Choroid plexus epithelial cell (primary cell): ENCODE data around the gene SMTNL2.

ENCODE experiments used
- DNase-seq: peaks from one replicate; pipeline ENCODE4 v3.0.0-alpha.2; 2010; ENCODE audit warnings: low read depth
- H3K4me3 ChIP-seq: 2 replicates; pipeline ENCODE4 v1.5.1; 2011; ENCODE audit warnings: low read depth, mild to moderate bottlenecking, control low read depth, low read length, moderate library complexity
- CTCF ChIP-seq: conservative IDR thresholded peaks from 2 replicates; pipeline ENCODE4 v1.5.1; 2011; ENCODE audit warnings: low read depth, mild to moderate bottlenecking, control low read depth, inconsistent platforms, low read length, moderate library complexity

SMTNL2 gene

GRCh38 chr17:4556996-4557395 lies 27.3 kb upstream of the SMTNL2 start:
- no peak for DNase-seq
- H3K4me3 ChIP-seq: no peak overlapping the region
- TF ChIP-seq CTCF: no peak

- no peak for TF ChIP-seq CTCF
- no peak for DNase-seq
- no peak overlapping the region for H3K4me3 ChIP-seq
Measured at GRCh38 chr17:4557626-4558346, 26.5 kb upstream of the SMTNL2 start.

DNA sequence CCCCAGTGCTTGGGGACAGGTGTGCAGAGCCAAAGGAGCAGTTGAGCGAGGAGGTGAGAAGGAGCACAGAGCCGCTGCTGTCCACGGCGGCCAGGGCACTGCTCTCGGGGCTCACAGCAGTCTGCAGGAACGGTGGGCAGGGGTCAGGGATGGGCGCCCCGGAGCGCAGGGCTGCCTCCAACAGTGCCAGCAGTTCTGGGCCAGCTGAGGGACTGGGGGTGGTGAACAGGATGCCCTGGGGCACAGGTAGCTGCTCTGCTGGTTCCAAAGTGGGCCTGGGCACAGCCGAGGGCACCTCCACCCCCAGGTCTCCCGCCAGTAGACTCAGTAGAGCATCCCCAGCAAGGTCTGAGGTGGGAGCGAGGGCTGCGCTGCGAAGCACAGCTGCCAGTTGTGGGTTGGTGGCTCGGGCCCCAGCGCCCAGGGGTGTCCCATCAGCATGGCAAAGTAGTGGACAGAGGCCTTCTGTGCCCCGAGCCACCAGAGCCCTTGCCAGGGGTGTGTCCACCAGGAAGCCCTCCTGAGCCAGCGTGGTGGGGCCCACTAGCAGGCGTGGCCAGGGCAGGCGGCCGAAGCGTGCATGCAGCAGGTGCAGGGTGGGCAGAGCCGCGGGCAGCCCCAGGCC lies 25.9 kb upstream of the SMTNL2 start:
- TF ChIP-seq CTCF: no peak
- DNase-seq: no peak
- H3K4me3 ChIP-seq: no peak overlapping the region

DNA sequence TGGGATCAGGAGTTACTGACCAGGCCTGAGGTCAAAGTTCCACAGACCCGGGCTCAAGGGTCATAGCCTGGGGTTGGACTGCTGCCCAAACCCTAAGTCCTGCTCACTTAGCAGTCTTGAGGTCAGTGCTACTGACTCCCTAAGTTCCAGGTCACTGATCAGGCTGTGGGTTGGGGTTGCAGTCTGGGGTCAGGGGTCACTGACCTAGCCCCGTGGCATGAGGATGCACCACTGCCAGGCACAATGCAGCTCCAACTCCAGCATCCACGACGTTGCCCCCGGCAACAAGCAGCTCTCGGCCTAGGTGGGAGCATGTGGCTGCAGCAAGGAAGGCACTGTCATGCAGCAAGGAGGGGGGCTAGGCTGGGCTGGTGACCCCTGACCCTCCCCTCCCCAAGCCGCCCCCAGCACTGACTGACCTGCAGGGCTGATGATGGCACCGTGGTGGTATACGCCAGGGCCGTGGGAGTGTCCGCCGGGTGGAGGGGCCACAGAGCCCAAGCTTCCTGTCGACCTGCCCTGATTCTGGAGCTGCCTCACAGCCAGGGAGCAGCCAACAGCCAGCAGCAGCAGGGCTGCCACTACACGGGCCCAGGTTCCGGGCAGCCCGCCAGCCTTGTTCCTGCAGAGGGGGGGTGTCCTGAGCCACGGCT lies 25.1 kb upstream of the SMTNL2 start:
- no peak for TF ChIP-seq CTCF
- DNase-seq: no peak
- no peak overlapping the region for H3K4me3 ChIP-seq

DNA sequence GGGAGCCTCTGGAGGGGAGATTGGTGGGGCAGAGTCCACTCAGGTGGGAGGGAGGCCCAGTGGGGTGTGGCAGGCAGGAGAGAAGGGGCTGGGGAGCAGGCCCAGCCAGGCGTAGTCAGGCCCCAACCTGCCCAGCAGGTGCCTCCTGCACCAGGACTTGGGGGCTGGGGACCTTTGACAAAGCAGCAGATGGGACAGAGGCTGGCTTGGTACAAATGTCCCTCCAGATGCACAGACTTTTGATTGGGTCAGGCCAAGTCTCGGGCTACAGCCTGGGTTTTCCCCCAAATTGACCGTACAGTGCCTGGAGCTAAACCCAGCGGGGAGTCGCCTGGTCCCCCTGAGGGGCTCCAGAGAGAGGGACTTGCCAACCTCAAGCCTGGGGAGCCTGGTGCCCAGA lies 24.4 kb upstream of the SMTNL2 start:
- no peak for DNase-seq
- no peak overlapping the region for H3K4me3 ChIP-seq
- TF ChIP-seq CTCF: no peak

- no peak for TF ChIP-seq CTCF
- DNase-seq: no peak
- H3K4me3 ChIP-seq: no peak within 1 kb of the TSS
Measured at GRCh38 chr17:4560421-4560820, 23.9 kb upstream of the SMTNL2 start, which contains the start of gene GGT6. GGT6 (minus strand) TSS chr17:4560577; CDS start chr17:4560521, 56 bp downstream.
